ENCODE results near the gene THSD4.
"Not testable (repeated sequence)": the region's sequence is repeated elsewhere in the genome, so short reads cannot be mapped to it uniquely, and the experiment has no call there.

THSD4 gene

DNA sequence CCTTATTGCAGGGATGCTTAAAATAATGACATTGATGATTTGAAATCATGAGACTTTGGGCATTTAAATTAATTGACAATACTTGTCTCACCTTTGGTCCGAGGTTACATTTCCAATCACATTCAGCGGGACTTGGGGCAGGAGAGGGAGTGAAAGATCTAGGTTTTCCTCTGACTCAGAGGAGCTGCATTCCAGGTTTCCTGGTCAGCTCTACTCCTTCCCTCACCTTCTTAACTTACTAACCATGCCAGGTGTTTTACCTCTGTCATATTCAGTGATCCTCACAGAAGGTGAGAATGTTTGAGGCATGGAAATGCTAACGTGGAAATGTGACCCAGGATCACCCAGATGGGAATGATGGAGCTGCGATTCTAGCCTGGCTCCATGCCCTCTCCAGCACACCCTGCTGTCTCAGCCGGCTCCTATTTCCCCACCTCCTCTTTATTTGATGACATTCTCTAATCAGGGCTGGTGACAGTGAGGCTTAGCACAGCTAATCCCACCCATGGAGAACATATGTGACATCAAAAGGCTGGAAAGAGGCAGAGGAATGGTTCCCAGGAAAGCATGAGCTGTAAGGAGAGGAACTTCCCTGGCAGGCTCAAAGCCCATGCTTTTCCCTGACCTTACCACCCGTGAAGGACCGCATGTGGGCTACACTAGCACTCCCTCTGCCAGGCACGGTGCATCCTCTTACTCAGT, 38.7 kb downstream of the THSD4 start:
- no peak for DNase-seq

DNA sequence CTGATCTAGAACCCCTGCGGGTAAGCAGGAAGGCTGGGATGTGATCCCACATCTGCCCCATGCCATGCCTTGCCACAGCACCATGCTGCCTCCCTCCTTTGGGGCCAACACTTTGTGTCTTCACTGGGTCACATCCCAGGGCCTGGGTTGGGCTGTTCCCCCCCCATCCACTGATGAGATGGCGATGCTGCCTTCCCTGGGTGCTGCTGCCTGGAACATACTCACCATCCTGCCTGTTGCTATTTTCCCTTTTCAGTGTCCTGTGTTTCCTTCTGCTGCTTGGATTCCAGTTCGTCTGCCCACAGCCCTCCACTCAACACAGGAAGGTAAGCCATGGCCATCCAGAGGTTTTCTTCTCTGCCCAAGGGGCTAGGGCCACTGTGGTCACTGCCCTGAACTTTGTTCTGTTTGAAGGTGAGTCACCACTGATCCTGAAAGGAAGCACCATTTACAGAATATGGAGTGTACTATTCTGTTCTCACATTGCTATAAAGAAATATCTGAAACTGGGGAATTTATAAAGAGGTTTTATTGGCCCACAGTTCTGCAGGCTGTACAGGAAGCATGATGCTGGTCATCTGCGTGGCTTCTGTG, 39.4 kb downstream of the THSD4 start:
- no peak for DNase-seq

DNA sequence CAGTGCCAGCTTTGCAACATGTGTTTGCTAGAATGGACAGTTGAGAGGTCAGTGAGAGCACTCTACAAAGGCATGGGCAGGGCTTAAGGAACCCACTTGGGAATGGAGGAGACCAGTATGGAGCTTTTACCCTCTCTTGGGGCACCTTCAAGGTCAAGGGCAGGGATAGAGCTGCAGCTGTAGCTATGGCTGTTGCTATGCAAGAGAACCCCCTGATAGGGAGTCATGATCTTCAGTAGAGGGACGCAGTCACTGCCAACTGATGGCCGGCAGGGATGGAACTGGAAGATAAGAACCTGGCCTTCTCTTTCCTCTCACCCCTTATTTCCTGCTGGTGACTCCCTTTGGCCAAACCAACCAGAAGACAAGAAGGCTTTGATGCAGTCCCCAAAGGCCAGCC, 40.3 kb downstream of the THSD4 start:
- DNase-seq = no peak

GRCh38 chr15:71160976-71161375, 45.7 kb downstream of the THSD4 start:
- DNase-seq = no peak

GRCh38 chr15:71162309-71162708, 47.0 kb downstream of the THSD4 start:
- DNase-seq = no peak

- DNase-seq = not testable (repeated sequence)
These were observed 49.3 kb downstream of the THSD4 start for GRCh38 chr15:71164606-71165005.

- DNase-seq = no peak
These were observed 52.3 kb downstream of the THSD4 start for GRCh38 chr15:71167445-71168165.

GRCh38 chr15:71168166-71168834, 53.0 kb downstream of the THSD4 start:
- no peak for DNase-seq

- DNase-seq = no peak
These were observed 54.9 kb downstream of the THSD4 start for GRCh38 chr15:71170163-71170562.

DNA sequence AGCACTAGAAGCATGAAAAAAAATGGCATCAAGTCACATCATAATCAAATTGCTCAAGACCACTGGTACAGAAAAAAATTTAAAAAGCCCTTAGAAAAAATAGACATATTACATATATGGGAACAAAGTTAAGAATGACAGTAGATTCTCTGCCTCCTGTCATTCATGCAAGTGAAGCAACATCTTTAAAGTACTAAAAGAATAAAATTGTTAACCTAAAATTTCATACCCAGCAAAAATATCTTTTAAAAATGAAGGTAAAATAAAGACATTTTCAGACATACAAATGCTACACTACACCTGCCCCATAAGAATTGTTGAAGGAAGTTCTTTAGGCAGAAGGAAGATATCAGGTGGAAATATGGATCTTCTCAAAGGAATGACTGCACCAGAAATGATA, 55.9 kb downstream of the THSD4 start:
- DNase-seq = no peak

- not testable (repeated sequence) for DNase-seq
These were observed 59.1 kb downstream of the THSD4 start for GRCh38 chr15:71174360-71174759.

GRCh38 chr15:71180986-71181853, 65.9 kb downstream of the THSD4 start:
- no peak for DNase-seq

DNA sequence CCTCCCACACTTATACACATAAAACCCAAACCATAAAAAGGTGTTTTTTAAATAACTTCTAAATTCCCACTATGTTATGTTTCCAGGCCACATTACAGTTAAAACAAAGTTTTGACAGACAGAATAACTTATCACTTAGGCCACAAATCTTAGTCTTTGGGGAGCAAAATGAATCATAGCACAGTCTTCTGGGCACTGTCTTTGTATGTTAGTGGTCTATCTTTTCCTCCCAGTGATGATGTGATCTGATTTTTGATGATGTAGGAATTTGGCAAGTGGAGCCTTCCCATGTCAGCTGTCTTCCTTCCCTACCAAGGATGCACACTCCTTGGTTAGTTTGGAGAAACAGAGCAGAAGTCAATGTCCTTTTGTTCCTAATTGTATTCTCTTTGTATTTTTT, 67.3 kb downstream of the THSD4 start:
- no peak for DNase-seq

DNA sequence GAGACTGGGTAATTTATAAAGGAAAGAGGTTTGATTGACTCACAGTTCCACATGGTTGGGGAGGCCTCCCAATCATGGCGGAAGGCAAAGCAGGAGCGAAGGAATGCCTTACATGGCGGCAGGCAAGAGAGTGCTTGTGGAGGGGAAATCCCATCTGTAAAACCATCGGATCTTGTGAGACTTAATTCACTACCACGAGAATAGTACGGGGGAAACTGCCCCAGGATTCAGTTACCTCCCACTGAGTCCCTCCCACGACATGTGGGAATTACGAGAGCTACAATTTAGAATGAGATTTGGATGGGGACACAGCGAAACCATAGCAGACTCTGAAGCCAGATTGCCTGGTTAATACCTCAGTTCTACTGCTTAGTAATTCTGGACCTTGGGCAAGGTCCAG, 67.8 kb downstream of the THSD4 start:
- DNase-seq = no peak

GRCh38 chr15:71185706-71186105, 70.4 kb downstream of the THSD4 start:
- DNase-seq = no peak

DNA sequence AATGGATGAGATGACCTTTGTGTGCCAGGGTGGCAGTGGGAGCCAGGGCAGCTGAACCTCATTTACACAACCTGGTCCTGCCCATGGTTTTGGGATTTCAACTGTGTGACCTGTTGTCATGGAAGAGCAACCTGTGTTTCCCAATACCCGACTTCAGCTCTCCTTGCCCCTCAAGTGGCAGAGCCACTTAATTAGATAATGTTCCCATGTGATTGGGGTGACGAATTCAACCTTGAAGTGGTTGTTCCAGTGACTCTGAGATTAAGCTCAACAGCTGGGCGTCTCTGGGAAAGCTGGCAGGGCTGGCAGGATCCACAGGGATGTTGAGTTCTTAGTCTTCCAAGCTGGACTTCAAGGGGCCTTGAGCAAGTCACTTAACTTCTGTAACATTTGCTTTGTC, 71.0 kb downstream of the THSD4 start:
- DNase-seq = no peak

DNA sequence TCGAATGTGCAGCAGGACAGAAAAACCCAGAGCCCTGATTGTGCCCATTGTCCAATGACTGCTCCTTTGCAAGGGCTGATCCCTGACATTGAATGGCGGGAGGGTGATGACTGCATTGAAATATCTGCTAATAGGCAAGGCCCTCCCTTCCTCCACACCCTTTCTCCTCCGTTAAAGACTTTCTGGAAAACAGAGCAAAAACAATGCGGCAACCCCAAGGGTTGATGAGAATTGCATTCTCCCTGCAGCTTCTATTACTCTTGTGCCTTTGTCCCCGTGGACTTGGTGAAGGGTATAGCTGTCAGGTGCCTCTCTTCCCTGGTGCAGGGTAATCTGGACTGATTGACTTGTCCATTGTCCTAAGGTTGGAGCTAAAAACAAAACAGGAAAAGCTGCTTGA, 71.8 kb downstream of the THSD4 start:
- no peak for DNase-seq

DNA sequence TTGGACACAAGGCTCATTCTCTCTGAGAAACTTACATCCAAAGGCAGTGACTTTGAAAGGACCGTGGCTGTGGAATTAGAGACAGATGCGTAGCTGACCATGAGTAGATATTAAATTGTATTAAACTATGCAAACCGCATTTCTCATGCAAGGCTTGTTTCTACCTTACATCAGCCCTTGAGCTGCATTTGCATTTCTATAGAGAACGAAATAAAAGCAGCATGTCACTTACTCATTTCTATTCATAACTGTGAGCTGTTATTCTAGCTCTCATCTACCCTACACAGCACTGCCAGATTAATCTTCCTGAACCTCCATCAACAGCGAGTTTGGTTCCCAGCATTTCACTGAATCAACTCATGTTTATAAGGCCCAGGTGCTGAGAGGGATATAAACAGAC, 72.3 kb downstream of the THSD4 start:
- no peak for DNase-seq

DNA sequence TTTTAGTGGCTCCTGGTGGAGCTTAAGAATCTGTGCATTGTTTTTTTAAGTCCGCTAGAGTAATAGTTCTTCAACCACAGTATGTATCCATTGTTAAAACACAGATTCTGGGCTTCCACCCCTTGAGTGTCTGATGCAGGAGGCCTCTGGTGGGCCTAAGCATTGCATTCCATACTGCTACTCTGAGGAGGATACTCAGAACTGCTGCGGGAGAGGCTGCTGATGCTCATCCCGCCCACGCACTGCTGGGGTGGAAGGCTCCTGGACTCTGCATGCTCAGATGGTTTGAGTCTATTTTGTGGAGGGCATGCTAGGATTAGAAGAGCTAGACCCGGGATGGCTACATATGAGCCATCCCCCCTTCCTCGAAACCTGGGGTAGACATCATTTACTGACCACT, 74.4 kb downstream of the THSD4 start:
- no peak for DNase-seq

DNA sequence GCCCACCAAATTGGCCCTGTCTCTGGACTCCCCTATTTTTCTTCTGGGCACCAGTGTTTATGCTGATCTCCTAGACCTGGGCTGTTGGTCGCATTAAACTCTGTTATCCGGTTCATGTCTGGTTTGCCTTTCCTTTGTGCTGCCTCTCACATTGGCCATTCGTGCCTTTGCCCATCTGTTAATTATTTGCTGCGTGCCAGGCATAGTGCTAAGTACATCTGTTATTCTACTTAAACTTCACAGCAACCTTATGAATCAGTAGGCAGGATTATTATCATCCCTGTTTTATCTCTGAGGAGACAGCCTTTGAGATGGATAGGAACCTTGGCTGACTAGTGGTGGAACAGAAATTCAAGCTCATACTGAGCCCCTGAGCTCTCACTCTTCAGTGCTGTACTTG, 76.0 kb downstream of the THSD4 start:
- no peak for DNase-seq

GRCh38 chr15:71192816-71193215, 77.5 kb downstream of the THSD4 start:
- DNase-seq = no peak

- no peak for DNase-seq
These were observed 79.0 kb downstream of the THSD4 start for GRCh38 chr15:71194286-71194685.

GRCh38 chr15:71195242-71195641, 80.0 kb downstream of the THSD4 start:
- no peak for DNase-seq

Measured in bone marrow (tissue), 2 donors.